Liver (tissue), 9 donors: ENCODE measurements around the gene AQP6. TPM values are rescaled to one million over a fixed set of nuclear protein-coding genes. Genes with fewer than 3 reads are reported as not detected.

Experiments
- DNase-seq: peaks from one replicate; pipeline ENCODE4 v3.0.0-alpha.2; 2017; ENCODE audit warnings: low spot score
- H3K27ac ChIP-seq, 2 donors: one replicate each; pipeline ENCODE4 v1.7.0; 2013; ENCODE audit warnings: inconsistent platforms in 2 of 2, low read length in 2 of 2, control low read depth in 1 of 2, low read depth in 1 of 2, mild to moderate bottlenecking in 1 of 2
- H3K27me3 ChIP-seq, 4 donors: one replicate each; pipeline versions ENCODE4 v1.6.1 to v1.7.0; 2013; ENCODE audit warnings: low read length in 3 of 4, inconsistent platforms in 1 of 4, mild to moderate bottlenecking in 1 of 4, moderate library complexity in 1 of 4; ENCODE audit not compliant: control insufficient read depth in 4 of 4, insufficient read depth in 4 of 4
- H3K36me3 ChIP-seq, 4 donors: one replicate each; pipeline versions ENCODE4 v1.6.1 to v1.7.0; 2013; ENCODE audit warnings: low read length in 3 of 4, mild to moderate bottlenecking in 3 of 4, low read depth in 1 of 4, moderate library complexity in 1 of 4; ENCODE audit not compliant: control insufficient read depth in 4 of 4, insufficient read depth in 3 of 4
- H3K4me1 ChIP-seq, 4 donors: one replicate each; pipeline versions ENCODE4 v1.6.1 to v1.7.0; 2013; ENCODE audit warnings: low read length in 3 of 4, mild to moderate bottlenecking in 3 of 4, moderate library complexity in 1 of 4; ENCODE audit not compliant: control insufficient read depth in 4 of 4, insufficient read depth in 4 of 4
- H3K4me3 ChIP-seq, 3 donors: one replicate each; pipeline versions ENCODE4 v1.6.1 to v1.7.0; 2013; ENCODE audit warnings: low read length in 3 of 3, control low read depth in 1 of 3, low read depth in 1 of 3, mild to moderate bottlenecking in 1 of 3
- H3K9ac ChIP-seq, 2 donors: one replicate each; pipeline ENCODE4 v1.7.0; 2013; ENCODE audit warnings: low read length in 2 of 2, mild to moderate bottlenecking in 2 of 2, moderate library complexity in 2 of 2, control low read depth in 1 of 2, low read depth in 1 of 2
- H3K9me3 ChIP-seq, 4 donors: one replicate each; pipeline versions ENCODE4 v1.6.1 to v1.7.0; 2013; ENCODE audit warnings: low read length in 3 of 4; ENCODE audit not compliant: control insufficient read depth in 4 of 4
- EGR1 ChIP-seq, 2 donors: IDR thresholded peaks; 2 replicates each; pipeline ENCODE4 v1.6.1; 2016 to 2018; ENCODE audit warnings: antibody characterized with exemption in 2 of 2, low read depth in 2 of 2
- FOXA1 ChIP-seq: IDR thresholded peaks from 2 replicates; pipeline ENCODE4 v1.6.1; 2016; ENCODE audit warnings: antibody characterized with exemption
- GABPA ChIP-seq, 2 donors: IDR thresholded peaks in 1 of 2; conservative IDR thresholded peaks in 1 of 2; 2 replicates each; pipeline ENCODE4 v1.6.1; 2016; ENCODE audit warnings: antibody characterized with exemption in 2 of 2, mild to moderate bottlenecking in 1 of 2, moderate library complexity in 1 of 2
- HNF4A ChIP-seq, 2 donors: conservative IDR thresholded peaks; 2 replicates each; pipeline ENCODE4 v1.6.1; 2016; ENCODE audit warnings: antibody characterized with exemption in 2 of 2, mild to moderate bottlenecking in 2 of 2
- HNF4G ChIP-seq: IDR thresholded peaks from 2 replicates; pipeline ENCODE4 v1.6.1; 2016; ENCODE audit warnings: antibody characterized with exemption
- MAX ChIP-seq: IDR thresholded peaks from 2 replicates; pipeline ENCODE4 v1.6.1; 2016; ENCODE audit warnings: antibody characterized with exemption
- NR2F2 ChIP-seq: IDR thresholded peaks from 2 replicates; pipeline ENCODE4 v1.6.1; 2016; ENCODE audit warnings: antibody characterized with exemption
- RXRA ChIP-seq, 2 donors: IDR thresholded peaks; 2 replicates each; pipeline ENCODE4 v1.6.1; 2017 to 2018; ENCODE audit warnings: antibody characterized with exemption in 2 of 2, mild to moderate bottlenecking in 1 of 2
- SP1 ChIP-seq: IDR thresholded peaks from 2 replicates; pipeline ENCODE4 v1.6.1; 2018; ENCODE audit warnings: antibody characterized with exemption, mild to moderate bottlenecking
- YY1 ChIP-seq: IDR thresholded peaks from 2 replicates; pipeline ENCODE4 v1.6.1; 2016; ENCODE audit warnings: antibody characterized with exemption, mild to moderate bottlenecking
- WGBS: extraction: QIAGEN DNeasy Blood & Tissue Kit; methylation state at CpG from one replicate; pipeline ENCODE4 v1.1.7; 2013; 5-methylcytosine and 5-hydroxymethylcytosine counted together
- polyA plus RNA-seq, 2 donors: library from polyadenylated mRNA; stranded (reverse) in 1 of 2; unstranded in 1 of 2; fragments of 200-250 nt in 1 of 2; fragments of >200 nt in 1 of 2; fragmentation: Nextera tagmentation in 1 of 2; extraction: Ambion mirVana in 1 of 2; gene quantifications; one replicate each; pipeline versions ENCODE4 v1.2.1 to v1.2.3, GENCODE V29; 2013 to 2015
- total RNA-seq, 2 donors: library from RNA; depleted of rRNA; stranded (reverse); fragments of >200 nt; gene quantifications; one replicate each; pipeline ENCODE4 v1.2.3, GENCODE V29; 2014
- TF ChIP-seq, protein P1 (sequence below): IDR thresholded peaks from 2 replicates; pipeline ENCODE4 v1.6.1; 2016; ENCODE audit warnings: antibody characterized with exemption
- TF ChIP-seq, protein P2 (sequence below): IDR thresholded peaks from 2 replicates; pipeline ENCODE4 v1.6.1; 2016; ENCODE audit warnings: antibody characterized with exemption, mild to moderate bottlenecking
- donor health status: healthy.
- donor health status: healthy.
- donor health status: healthy.
- donor health status: healthy.
- donor health status: healthy.

The AQP6 gene
- total and polyA plus RNA-seq, 4 donors = 0.05 to 0.11 TPM; not detected in 2

DNA sequence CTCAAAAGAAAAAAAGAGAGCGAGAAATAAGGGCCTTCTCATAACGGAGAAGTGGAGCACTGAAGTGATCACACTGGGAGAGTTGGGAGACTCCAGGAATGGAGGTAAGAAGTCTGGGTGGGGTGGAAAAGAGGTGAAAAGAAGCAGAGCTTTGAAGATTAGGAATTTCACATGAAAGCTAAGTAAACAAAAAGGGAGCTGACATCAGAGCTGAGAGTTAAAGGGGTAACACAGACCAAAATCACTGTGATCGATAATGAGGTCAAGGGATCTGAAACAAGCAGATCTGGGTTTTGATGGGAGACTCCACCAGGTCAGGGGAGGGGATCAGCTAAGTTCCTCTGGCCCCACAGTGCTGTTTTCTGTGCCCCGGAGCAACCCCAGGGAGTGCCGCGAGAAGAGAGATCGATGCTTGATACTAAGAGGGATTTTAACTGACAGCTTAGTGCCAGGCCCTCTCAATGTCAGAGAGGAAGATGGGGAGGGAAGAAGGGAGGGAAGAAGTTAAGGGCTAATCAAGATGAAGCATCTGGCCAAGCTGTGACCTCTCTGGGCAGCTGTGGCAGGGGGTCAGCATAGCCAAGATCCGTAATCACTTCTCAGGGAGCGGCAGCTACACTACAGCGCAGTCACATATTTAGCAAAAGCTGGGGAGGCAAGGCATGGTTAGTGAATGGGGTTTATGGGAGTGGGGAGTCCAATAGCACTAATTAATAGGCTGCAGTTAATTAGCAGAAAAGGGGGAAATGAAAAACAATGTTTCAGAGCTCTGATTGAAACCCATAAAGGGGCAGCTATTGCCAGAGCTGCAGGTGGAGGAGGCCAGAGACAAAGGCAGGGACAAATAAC is 8.0 kb downstream of the AQP6 start:
- WGBS = 88% methylated on average over 10 of the region's 10 CpGs
- H3K36me3 ChIP-seq = no peaks in the 10 kb centered on the region
- no peak overlapping the region for H3K4me3 ChIP-seq
- no peak overlapping the region for H3K9ac ChIP-seq
- H3K27ac ChIP-seq = no peak overlapping the region
- H3K9me3 ChIP-seq = no peaks in the 10 kb centered on the region
- peaks cover 0 to 8% (median 3%) of the 10 kb centered on the region in 4 donors for H3K4me1 ChIP-seq
- no peaks in the 10 kb centered on the region for H3K27me3 ChIP-seq
- TF ChIP-seq, protein P1, sequence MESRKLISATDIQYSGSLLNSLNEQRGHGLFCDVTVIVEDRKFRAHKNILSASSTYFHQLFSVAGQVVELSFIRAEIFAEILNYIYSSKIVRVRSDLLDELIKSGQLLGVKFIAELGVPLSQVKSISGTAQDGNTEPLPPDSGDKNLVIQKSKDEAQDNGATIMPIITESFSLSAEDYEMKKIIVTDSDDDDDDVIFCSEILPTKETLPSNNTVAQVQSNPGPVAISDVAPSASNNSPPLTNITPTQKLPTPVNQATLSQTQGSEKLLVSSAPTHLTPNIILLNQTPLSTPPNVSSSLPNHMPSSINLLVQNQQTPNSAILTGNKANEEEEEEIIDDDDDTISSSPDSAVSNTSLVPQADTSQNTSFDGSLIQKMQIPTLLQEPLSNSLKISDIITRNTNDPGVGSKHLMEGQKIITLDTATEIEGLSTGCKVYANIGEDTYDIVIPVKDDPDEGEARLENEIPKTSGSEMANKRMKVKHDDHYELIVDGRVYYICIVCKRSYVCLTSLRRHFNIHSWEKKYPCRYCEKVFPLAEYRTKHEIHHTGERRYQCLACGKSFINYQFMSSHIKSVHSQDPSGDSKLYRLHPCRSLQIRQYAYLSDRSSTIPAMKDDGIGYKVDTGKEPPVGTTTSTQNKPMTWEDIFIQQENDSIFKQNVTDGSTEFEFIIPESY = no peak
- TF ChIP-seq RXRA (IDR thresholded peaks at IDR 0.05) = peak in 1 of 2 donors; percentile 39
- no peak for DNase-seq

GRCh38 chr12:49982246-49983087 is 9.7 kb downstream of the AQP6 start:
- no peak for TF ChIP-seq HNF4A (conservative IDR thresholded peaks at IDR 0.05)
- TF ChIP-seq, protein P2, sequence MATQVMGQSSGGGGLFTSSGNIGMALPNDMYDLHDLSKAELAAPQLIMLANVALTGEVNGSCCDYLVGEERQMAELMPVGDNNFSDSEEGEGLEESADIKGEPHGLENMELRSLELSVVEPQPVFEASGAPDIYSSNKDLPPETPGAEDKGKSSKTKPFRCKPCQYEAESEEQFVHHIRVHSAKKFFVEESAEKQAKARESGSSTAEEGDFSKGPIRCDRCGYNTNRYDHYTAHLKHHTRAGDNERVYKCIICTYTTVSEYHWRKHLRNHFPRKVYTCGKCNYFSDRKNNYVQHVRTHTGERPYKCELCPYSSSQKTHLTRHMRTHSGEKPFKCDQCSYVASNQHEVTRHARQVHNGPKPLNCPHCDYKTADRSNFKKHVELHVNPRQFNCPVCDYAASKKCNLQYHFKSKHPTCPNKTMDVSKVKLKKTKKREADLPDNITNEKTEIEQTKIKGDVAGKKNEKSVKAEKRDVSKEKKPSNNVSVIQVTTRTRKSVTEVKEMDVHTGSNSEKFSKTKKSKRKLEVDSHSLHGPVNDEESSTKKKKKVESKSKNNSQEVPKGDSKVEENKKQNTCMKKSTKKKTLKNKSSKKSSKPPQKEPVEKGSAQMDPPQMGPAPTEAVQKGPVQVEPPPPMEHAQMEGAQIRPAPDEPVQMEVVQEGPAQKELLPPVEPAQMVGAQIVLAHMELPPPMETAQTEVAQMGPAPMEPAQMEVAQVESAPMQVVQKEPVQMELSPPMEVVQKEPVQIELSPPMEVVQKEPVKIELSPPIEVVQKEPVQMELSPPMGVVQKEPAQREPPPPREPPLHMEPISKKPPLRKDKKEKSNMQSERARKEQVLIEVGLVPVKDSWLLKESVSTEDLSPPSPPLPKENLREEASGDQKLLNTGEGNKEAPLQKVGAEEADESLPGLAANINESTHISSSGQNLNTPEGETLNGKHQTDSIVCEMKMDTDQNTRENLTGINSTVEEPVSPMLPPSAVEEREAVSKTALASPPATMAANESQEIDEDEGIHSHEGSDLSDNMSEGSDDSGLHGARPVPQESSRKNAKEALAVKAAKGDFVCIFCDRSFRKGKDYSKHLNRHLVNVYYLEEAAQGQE = no peak
- no peak for TF ChIP-seq MAX
- no peak for TF ChIP-seq FOXA1
- no peaks in the 10 kb centered on the region for H3K36me3 ChIP-seq
- H3K9me3 ChIP-seq = no peaks in the 10 kb centered on the region
- 94% methylated on average over 7 of the region's 7 CpGs for WGBS
- DNase-seq = no peak
- no peaks in the 10 kb centered on the region for H3K27me3 ChIP-seq
- H3K27ac ChIP-seq = no peak overlapping the region
- no peak overlapping the region for H3K4me3 ChIP-seq
- no peak overlapping the region for H3K9ac ChIP-seq
- H3K4me1 ChIP-seq = peaks cover 0 to 8% (median 3%) of the 10 kb centered on the region in 4 donors

- no peak for DNase-seq
- no peaks in the 10 kb centered on the region for H3K9me3 ChIP-seq
- peaks cover 0 to 8% (median 4%) of the 10 kb centered on the region in 4 donors for H3K4me1 ChIP-seq
- no peak overlapping the region for H3K4me3 ChIP-seq
- no peaks in the 10 kb centered on the region for H3K36me3 ChIP-seq
- H3K27me3 ChIP-seq = no peaks in the 10 kb centered on the region
- no peak overlapping the region for H3K9ac ChIP-seq
- 39% methylated on average over 8 of the region's 8 CpGs for WGBS
- no peak overlapping the region for H3K27ac ChIP-seq
- TF ChIP-seq YY1 = no peak
- TF ChIP-seq GABPA (IDR thresholded peaks at IDR 0.05 in 1 of 2, conservative IDR thresholded peaks at IDR 0.05 in 1 of 2) = no peak
- TF ChIP-seq, protein P1 = no peak
- TF ChIP-seq HNF4A (conservative IDR thresholded peaks at IDR 0.05) = no peak
- TF ChIP-seq, protein P2 = no peak
- no peak for TF ChIP-seq SP1
- TF ChIP-seq HNF4G = no peak
- TF ChIP-seq NR2F2 = no peak
- no peak for TF ChIP-seq EGR1 (IDR thresholded peaks at IDR 0.05; ENCODE audit: low read depth in 2 of 2)
These were observed 11.1 kb downstream of the AQP6 start for GRCh38 chr12:49983892-49984291.
